ENCODE results near the gene GVQW3. TPM values are rescaled to one million over a fixed set of nuclear protein-coding genes. Genes with fewer than 3 reads are reported as not detected.

The GVQW3 gene
- total and polyA plus RNA-seq, 2 of the 13 experiments (the other 11 are each of a cell fraction or from before 2014, with no cell fraction given), result 5.0 to 5.6 TPM

DNA sequence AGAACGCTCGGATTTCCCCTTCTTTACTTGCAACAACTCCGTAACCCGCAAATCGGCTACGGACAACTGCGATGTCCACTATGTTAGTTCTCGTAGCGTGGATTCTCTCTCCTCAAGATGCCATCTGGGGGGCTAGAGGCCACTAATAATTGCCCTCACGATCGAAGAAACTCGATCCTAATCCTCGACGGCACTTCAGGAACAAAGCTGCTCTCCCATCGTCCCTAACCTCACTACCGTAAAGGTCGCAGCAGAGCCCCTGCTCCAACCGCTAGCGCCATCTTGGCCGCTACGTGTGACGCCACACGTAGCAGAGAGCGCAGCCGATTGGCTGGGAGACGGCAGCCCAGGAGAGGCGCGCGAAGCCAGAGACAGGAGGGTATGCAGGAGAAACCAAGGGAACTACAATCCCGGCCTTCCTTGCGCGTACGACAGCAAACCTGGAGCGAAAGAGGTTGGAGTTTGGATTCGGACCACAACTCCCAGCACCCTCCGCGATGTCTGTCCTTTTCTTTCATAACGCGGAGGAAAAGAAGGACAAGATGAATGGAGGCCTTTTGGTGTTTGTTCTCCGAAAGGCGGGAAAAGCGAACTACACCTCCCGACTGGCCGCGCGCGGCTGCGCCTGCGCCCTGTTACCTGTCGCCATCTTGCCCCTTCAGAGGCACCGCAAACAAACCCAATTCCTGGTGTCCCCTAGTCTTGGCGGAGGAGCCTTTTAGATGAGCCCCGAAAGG is 63.4 kb downstream of the GVQW3 start, which contains the start of gene EMSY (continued):
- TF ChIP-seq SP4 (CRISPR knock-in tag; IDR thresholded peaks at IDR 0.05), result no peak; the same call in 1 of the 2 replicates
- TF ChIP-seq ZNF792 (CRISPR knock-in tag; IDR thresholded peaks at IDR 0.05), result peak; percentile 69
- TF ChIP-seq KLF12 (CRISPR knock-in tag; IDR thresholded peaks at IDR 0.05; ENCODE audit: borderline replicate concordance), result peak; percentile 3; the same call in 1 of the 2 replicates
- peak; percentile 50; the same call in 1 of the 2 replicates for TF ChIP-seq SIX1 (CRISPR knock-in tag; IDR thresholded peaks at IDR 0.05; ENCODE audit: borderline replicate concordance)
- no peak; a peak in 1 of 4 replicates for TF ChIP-seq ATF4 (CRISPR knock-in tag; IDR thresholded peaks at IDR 0.05)
- TF ChIP-seq, protein P1, sequence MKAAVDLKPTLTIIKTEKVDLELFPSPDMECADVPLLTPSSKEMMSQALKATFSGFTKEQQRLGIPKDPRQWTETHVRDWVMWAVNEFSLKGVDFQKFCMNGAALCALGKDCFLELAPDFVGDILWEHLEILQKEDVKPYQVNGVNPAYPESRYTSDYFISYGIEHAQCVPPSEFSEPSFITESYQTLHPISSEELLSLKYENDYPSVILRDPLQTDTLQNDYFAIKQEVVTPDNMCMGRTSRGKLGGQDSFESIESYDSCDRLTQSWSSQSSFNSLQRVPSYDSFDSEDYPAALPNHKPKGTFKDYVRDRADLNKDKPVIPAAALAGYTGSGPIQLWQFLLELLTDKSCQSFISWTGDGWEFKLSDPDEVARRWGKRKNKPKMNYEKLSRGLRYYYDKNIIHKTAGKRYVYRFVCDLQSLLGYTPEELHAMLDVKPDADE (CRISPR knock-in tag; IDR thresholded peaks at IDR 0.05), result 0 out of 2 replicates have a peak, but pooled peaks have one; percentile 10
- no peak for TF ChIP-seq SOX13 (IDR thresholded peaks at IDR 0.05)
- peak in 1 of 2 experiments; percentile 43; a peak in 2 of 4 replicates for TF ChIP-seq SOX13 (CRISPR knock-in tag; conservative IDR thresholded peaks at IDR 0.05 in 1 of 2, IDR thresholded peaks at IDR 0.05 in 1 of 2)
- TF ChIP-seq YY1 (IDR thresholded peaks at IDR 0.05; ENCODE audit: insufficient read depth, insufficient replicate concordance, low read depth, low read length), result peak; percentile 95
- TF ChIP-seq, protein P2, sequence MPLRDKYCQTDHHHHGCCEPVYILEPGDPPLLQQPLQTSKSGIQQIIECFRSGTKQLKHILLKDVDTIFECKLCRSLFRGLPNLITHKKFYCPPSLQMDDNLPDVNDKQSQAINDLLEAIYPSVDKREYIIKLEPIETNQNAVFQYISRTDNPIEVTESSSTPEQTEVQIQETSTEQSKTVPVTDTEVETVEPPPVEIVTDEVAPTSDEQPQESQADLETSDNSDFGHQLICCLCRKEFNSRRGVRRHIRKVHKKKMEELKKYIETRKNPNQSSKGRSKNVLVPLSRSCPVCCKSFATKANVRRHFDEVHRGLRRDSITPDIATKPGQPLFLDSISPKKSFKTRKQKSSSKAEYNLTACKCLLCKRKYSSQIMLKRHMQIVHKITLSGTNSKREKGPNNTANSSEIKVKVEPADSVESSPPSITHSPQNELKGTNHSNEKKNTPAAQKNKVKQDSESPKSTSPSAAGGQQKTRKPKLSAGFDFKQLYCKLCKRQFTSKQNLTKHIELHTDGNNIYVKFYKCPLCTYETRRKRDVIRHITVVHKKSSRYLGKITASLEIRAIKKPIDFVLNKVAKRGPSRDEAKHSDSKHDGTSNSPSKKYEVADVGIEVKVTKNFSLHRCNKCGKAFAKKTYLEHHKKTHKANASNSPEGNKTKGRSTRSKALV (CRISPR knock-in tag; IDR thresholded peaks at IDR 0.05), result no peak
- no peak for TF ChIP-seq LCORL (IDR thresholded peaks at IDR 0.05)
- peak; percentile 54 for TF ChIP-seq LCORL (CRISPR knock-in tag; IDR thresholded peaks at IDR 0.05)
- 0 out of 2 replicates have a peak, but pooled peaks have one; percentile 3 for TF ChIP-seq ZSCAN31 (CRISPR knock-in tag; IDR thresholded peaks at IDR 0.05; ENCODE audit: low read depth)
- TF ChIP-seq ZNF331 (CRISPR knock-in tag; IDR thresholded peaks at IDR 0.05), result peak; percentile 55
- TF ChIP-seq THAP11 (CRISPR knock-in tag; IDR thresholded peaks at IDR 0.05), result peak; percentile 98
- 0 out of 2 replicates have a peak, but pooled peaks have one; percentile 19 for TF ChIP-seq ZNF414 (CRISPR knock-in tag; IDR thresholded peaks at IDR 0.05)
- no peak for TF ChIP-seq TBL1XR1 (IDR thresholded peaks at IDR 0.05; ENCODE audit: borderline replicate concordance, low read length, partially characterized antibody)
- TF ChIP-seq, protein P3, sequence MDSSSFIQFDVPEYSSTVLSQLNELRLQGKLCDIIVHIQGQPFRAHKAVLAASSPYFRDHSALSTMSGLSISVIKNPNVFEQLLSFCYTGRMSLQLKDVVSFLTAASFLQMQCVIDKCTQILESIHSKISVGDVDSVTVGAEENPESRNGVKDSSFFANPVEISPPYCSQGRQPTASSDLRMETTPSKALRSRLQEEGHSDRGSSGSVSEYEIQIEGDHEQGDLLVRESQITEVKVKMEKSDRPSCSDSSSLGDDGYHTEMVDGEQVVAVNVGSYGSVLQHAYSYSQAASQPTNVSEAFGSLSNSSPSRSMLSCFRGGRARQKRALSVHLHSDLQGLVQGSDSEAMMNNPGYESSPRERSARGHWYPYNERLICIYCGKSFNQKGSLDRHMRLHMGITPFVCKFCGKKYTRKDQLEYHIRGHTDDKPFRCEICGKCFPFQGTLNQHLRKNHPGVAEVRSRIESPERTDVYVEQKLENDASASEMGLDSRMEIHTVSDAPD (CRISPR knock-in tag; IDR thresholded peaks at IDR 0.05), result no peak
- no peak for TF ChIP-seq MATR3 (CRISPR knock-in tag; IDR thresholded peaks at IDR 0.05)
- no peak for TF ChIP-seq ZNF207 (IDR thresholded peaks at IDR 0.05; ENCODE audit: borderline replicate concordance)
- peak; percentile 62 for TF ChIP-seq SALL1 (CRISPR knock-in tag; IDR thresholded peaks at IDR 0.05)
